ENCODE results near the gene CNTRL. TPM values are rescaled to one million over a fixed set of nuclear protein-coding genes. Genes with fewer than 3 reads are reported as not detected.

Gene CNTRL
- total and polyA plus RNA-seq, 2 experiments from 2014 or later, result 3.4 to 7.9 TPM

DNA sequence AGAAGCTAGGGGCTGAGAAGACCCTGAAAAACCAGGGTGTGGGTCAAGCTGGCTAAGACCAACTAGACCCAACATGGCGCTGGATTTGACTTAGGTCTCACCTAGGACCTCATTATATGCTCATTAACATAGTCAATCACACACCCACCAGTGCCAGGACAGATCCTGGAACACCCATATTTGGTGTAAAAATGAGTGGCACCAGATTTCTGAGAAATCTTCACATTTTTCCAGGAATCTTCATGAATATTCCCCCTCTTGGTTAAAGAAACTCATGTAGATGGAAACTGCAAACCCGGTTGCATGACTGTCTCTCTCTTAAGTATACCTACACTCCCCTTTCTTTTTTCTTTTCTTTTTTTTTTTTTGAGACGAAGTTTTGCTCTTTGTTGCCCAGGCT lies 144.8 kb downstream of the CNTRL start:
- Histone ChIP-seq H3K27me3 (no peaks in the 10 kb centered on the region), H3K9me3 (ENCODE audit: low read depth) (no peaks in the 10 kb centered on the region), H3K36me3 (replicated peaks; ENCODE audit: insufficient read depth, low read depth) (no peaks in the 10 kb centered on the region), H2AFZ (no peak overlapping the region), H3K4me3 (no peak overlapping the region), H3K4me1 (ENCODE audit: insufficient read depth) (no peaks in the 10 kb centered on the region), H3K79me2 (no peaks in the 10 kb centered on the region), H4K20me1 (ENCODE audit: insufficient read depth, poor library complexity, severe bottlenecking) (no peaks in the 10 kb centered on the region), H3K9me2 (replicated peaks; ENCODE audit: insufficient read depth) (no peaks in the 10 kb centered on the region), H3K27ac (no peak overlapping the region), H3K4me2 (no peak overlapping the region)
- no peak for DNase-seq (ENCODE audit: low spot score)
- TF ChIP-seq, protein P1, sequence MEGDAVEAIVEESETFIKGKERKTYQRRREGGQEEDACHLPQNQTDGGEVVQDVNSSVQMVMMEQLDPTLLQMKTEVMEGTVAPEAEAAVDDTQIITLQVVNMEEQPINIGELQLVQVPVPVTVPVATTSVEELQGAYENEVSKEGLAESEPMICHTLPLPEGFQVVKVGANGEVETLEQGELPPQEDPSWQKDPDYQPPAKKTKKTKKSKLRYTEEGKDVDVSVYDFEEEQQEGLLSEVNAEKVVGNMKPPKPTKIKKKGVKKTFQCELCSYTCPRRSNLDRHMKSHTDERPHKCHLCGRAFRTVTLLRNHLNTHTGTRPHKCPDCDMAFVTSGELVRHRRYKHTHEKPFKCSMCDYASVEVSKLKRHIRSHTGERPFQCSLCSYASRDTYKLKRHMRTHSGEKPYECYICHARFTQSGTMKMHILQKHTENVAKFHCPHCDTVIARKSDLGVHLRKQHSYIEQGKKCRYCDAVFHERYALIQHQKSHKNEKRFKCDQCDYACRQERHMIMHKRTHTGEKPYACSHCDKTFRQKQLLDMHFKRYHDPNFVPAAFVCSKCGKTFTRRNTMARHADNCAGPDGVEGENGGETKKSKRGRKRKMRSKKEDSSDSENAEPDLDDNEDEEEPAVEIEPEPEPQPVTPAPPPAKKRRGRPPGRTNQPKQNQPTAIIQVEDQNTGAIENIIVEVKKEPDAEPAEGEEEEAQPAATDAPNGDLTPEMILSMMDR (IDR thresholded peaks at IDR 0.05; ENCODE audit: poor library complexity), result no peak
- TF ChIP-seq EZH2phosphoT487 (IDR thresholded peaks at IDR 0.05; ENCODE audit: low read depth, severe bottlenecking, unreplicated experiment), result no peak
- no peak for TF ChIP-seq EZH2 (IDR thresholded peaks at IDR 0.05; ENCODE audit: borderline replicate concordance)
- 94% methylated on average over 3 of the region's 3 CpGs for WGBS (ENCODE audit: low lambda C conversion rate, missing lambda C conversion rate)

DNA sequence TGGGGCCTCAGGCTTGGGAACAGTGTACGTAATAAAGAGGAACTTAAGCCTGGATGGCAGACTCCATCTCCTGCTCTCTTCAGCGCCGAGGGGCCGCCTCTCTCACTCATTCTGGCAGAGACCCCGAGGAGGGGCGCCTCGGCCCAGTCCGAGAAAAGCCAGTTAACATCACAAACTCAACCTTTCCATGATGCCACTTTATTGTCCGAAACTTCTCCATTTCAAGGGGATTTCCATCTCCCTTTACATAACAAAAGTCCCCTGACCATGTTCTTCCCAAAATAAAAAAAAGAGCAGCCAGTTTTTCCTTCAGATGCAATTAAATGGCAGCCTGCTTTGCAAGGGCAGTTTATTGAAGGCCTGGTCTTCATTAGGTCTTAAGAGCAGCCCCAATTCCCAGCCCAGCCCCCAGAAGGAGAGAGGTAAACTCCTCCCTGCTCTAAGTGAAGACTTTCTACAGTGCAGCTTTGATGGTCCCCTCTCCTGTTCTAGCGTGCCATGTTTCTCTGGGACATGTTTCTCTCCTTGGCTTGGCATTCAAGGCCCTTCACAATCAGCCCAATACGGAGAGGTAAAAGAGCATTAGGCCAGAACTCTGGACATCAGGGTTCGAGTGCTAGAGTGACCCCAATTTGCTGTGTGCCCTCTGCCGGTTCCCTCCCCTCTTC lies 146.4 kb downstream of the CNTRL start:
- Histone ChIP-seq H3K36me3 (replicated peaks; ENCODE audit: insufficient read depth, low read depth) (no peaks in the 10 kb centered on the region), H3K9me2 (replicated peaks; ENCODE audit: insufficient read depth) (no peaks in the 10 kb centered on the region), H2AFZ (no peak overlapping the region), H3K9me3 (ENCODE audit: low read depth) (no peaks in the 10 kb centered on the region), H3K27me3 (no peaks in the 10 kb centered on the region), H3K27ac (peak overlapping the region; percentile 81), H3K4me2 (peak overlapping the region; percentile 39), H3K79me2 (no peaks in the 10 kb centered on the region), H4K20me1 (ENCODE audit: insufficient read depth, poor library complexity, severe bottlenecking) (no peaks in the 10 kb centered on the region), H3K4me1 (ENCODE audit: insufficient read depth) (no peaks in the 10 kb centered on the region), H3K4me3 (no peak overlapping the region)
- DNase-seq (ENCODE audit: low spot score), result peak; percentile 45
- TF ChIP-seq, protein P1 (IDR thresholded peaks at IDR 0.05; ENCODE audit: poor library complexity), result no peak
- TF ChIP-seq EZH2phosphoT487 (IDR thresholded peaks at IDR 0.05; ENCODE audit: low read depth, severe bottlenecking, unreplicated experiment) (no peak), EZH2 (IDR thresholded peaks at IDR 0.05; ENCODE audit: borderline replicate concordance) (no peak)
- 53% methylated on average over 13 of the region's 13 CpGs for WGBS (ENCODE audit: low lambda C conversion rate, missing lambda C conversion rate)

DNA sequence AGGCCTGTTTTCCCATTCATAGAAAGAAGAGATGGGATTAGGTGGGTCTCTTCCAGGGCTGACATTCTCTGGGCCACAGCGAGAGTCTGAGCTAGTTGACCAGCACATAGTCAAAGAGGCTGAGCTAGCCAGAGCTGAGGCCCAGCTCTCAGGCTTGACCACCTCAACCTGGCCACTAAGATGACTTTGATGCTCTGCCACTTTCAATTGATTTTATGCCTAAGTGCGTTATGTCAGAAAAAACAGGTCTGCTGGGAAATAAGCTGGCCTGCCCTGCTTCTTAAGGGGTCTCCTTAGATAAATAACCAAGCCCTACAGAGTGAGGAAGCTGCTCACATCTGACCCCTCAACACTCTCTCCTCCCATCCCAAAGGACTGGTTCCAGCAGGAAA lies 146.9 kb downstream of the CNTRL start:
- Histone ChIP-seq H3K9me2 (replicated peaks; ENCODE audit: insufficient read depth) (no peaks in the 10 kb centered on the region), H3K9me3 (ENCODE audit: low read depth) (no peaks in the 10 kb centered on the region)
- TF ChIP-seq, protein P1 (IDR thresholded peaks at IDR 0.05; ENCODE audit: poor library complexity), result no peak
- TF ChIP-seq EZH2 (IDR thresholded peaks at IDR 0.05; ENCODE audit: borderline replicate concordance) (no peak), EZH2phosphoT487 (IDR thresholded peaks at IDR 0.05; ENCODE audit: low read depth, severe bottlenecking, unreplicated experiment) (no peak)

More for the DNA sequence above, 146.9 kb downstream of the CNTRL start:
- Histone ChIP-seq H3K27me3 (no peaks in the 10 kb centered on the region), H3K27ac (peak overlapping the region; percentile 81), H2AFZ (no peak overlapping the region), H3K36me3 (replicated peaks; ENCODE audit: insufficient read depth, low read depth) (no peaks in the 10 kb centered on the region), H4K20me1 (ENCODE audit: insufficient read depth, poor library complexity, severe bottlenecking) (no peaks in the 10 kb centered on the region), H3K4me3 (no peak overlapping the region), H3K4me1 (ENCODE audit: insufficient read depth) (no peaks in the 10 kb centered on the region), H3K4me2 (no peak overlapping the region), H3K79me2 (no peaks in the 10 kb centered on the region)
- 84% methylated on average over 2 of the region's 2 CpGs for WGBS (ENCODE audit: low lambda C conversion rate, missing lambda C conversion rate)
- DNase-seq (ENCODE audit: low spot score), result no peak

Data from hepatocyte (in vitro differentiated cells).